ENCODE measurements around the gene CNKSR3. TPM values are rescaled to one million over a fixed set of nuclear protein-coding genes. Genes with fewer than 3 reads are reported as not detected.

Gene CNKSR3
- total RNA-seq, 1 donor from 2014 or later: 0.20 TPM

- peaks cover 2% of the 10 kb centered on the region for H3K27me3 Mint-ChIP-seq
- no peak overlapping the region for H3K4me3 Mint-ChIP-seq
- POLR2A ChIA-PET: no interaction called here
- intact Hi-C loops (cut with micrococcal nuclease): no loop called here
- TF ChIP-seq CTCF (IDR thresholded peaks at IDR 0.05): no peak
- DNase-seq: no peak
- H3K36me3 Mint-ChIP-seq (ENCODE audit: low read depth): no peaks in the 10 kb centered on the region
- H3K9me3 Mint-ChIP-seq: no peaks in the 10 kb centered on the region
- ATAC-seq (ENCODE audit: low read depth): no peak
- no peaks in the 10 kb centered on the region for H3K4me1 Mint-ChIP-seq
- H3K27ac Mint-ChIP-seq: no peak overlapping the region
- CTCF ChIA-PET: no interaction called here
Observed at GRCh38 chr6:154367839-154368695, 142.4 kb downstream of the CNKSR3 start.

- intact Hi-C loops (cut with micrococcal nuclease): no loop called here
- Mint-ChIP-seq H3K27me3 (no peaks in the 10 kb centered on the region), H3K36me3 (ENCODE audit: low read depth) (no peaks in the 10 kb centered on the region), H3K27ac (no peak overlapping the region), H3K4me3 (no peak overlapping the region), H3K4me1 (no peaks in the 10 kb centered on the region), H3K9me3 (no peaks in the 10 kb centered on the region)
- no peak for DNase-seq
- ATAC-seq (ENCODE audit: low read depth): no peak
- ChIA-PET CTCF (no interaction called here), POLR2A (no interaction called here)
- TF ChIP-seq CTCF (IDR thresholded peaks at IDR 0.05): no peak
Observed at GRCh38 chr6:154367336-154367735, 143.1 kb downstream of the CNKSR3 start.

- Mint-ChIP-seq H3K27ac (no peak overlapping the region), H3K4me3 (no peak overlapping the region), H3K36me3 (ENCODE audit: low read depth) (no peaks in the 10 kb centered on the region), H3K9me3 (no peaks in the 10 kb centered on the region), H3K27me3 (peaks cover 2% of the 10 kb centered on the region), H3K4me1 (peaks cover 11% of the 10 kb centered on the region)
- CTCF ChIA-PET: no interaction called here
- ATAC-seq (ENCODE audit: low read depth) (no peak), DNase-seq (no peak)
- POLR2A ChIA-PET: no interaction called here
- intact Hi-C loops (cut with micrococcal nuclease): no loop called here
- no peak for TF ChIP-seq CTCF (IDR thresholded peaks at IDR 0.05)
Observed at GRCh38 chr6:154363821-154364220, 146.7 kb downstream of the CNKSR3 start.

- no peak for TF ChIP-seq CTCF (IDR thresholded peaks at IDR 0.05)
- Mint-ChIP-seq H3K9me3 (no peaks in the 10 kb centered on the region), H3K36me3 (ENCODE audit: low read depth) (no peaks in the 10 kb centered on the region), H3K4me1 (peaks cover 17% of the 10 kb centered on the region), H3K4me3 (no peak overlapping the region), H3K27ac (no peak overlapping the region), H3K27me3 (peaks cover 2% of the 10 kb centered on the region)
- ATAC-seq (ENCODE audit: low read depth) (no peak), DNase-seq (no peak)
- intact Hi-C loops (cut with micrococcal nuclease): no loop called here
- ChIA-PET CTCF (no interaction called here), POLR2A (no interaction called here)
Observed at GRCh38 chr6:154361476-154361875, 149.0 kb downstream of the CNKSR3 start.

- Mint-ChIP-seq H3K9me3 (no peaks in the 10 kb centered on the region), H3K4me1 (peaks cover 26% of the 10 kb centered on the region), H3K27me3 (peaks cover 2% of the 10 kb centered on the region), H3K4me3 (no peak overlapping the region), H3K27ac (no peak overlapping the region), H3K36me3 (ENCODE audit: low read depth) (no peaks in the 10 kb centered on the region)
- intact Hi-C loops (cut with micrococcal nuclease): no loop called here
- no peak for ATAC-seq (ENCODE audit: low read depth)
- no peak for TF ChIP-seq CTCF (IDR thresholded peaks at IDR 0.05)
- no peak for DNase-seq
- CTCF ChIA-PET: no interaction called here
- POLR2A ChIA-PET: no interaction called here
Observed at GRCh38 chr6:154360476-154360875, 150.0 kb downstream of the CNKSR3 start.
